Right lobe of liver (tissue), 6 donors: ENCODE data around the gene CYP17A1. TPM values are rescaled to one million over a fixed set of nuclear protein-coding genes. Genes with fewer than 3 reads are reported as not detected.

Experiments used
- ATAC-seq, 4 donors: fragments of 200-7000 bp; cut with Tn5 transposase; one replicate each; pipeline ENCODE4 v1.9.1; 2020; ENCODE audit warnings: mild to moderate bottlenecking in 4 of 4, moderate library complexity in 4 of 4
- DNase-seq, 3 donors: peaks; one replicate each; pipeline ENCODE4 v3.0.0-alpha.2; 2020
- H3K27ac ChIP-seq, 3 donors: fragments of 200-600 bp; one replicate each; pipeline ENCODE4 v1.8.0; 2022
- H3K27me3 ChIP-seq, 2 donors: fragments of 200-600 bp; one replicate each; pipeline ENCODE4 v1.8.0; 2022
- H3K36me3 ChIP-seq, 4 donors: fragments of 200-600 bp; sonication (generic) in 1 of 4; one replicate each; pipeline versions ENCODE4 v1.5.1 to v1.8.0; 2017 to 2022; ENCODE audit warnings: control low read depth in 1 of 4
- H3K4me1 ChIP-seq, 4 donors: fragments of 200-600 bp; sonication (generic) in 1 of 4; one replicate each; pipeline versions ENCODE4 v1.5.1 to v1.8.0; 2017 to 2022; ENCODE audit warnings: control low read depth in 1 of 4
- H3K4me3 ChIP-seq, 3 donors: fragments of 200-600 bp; one replicate each; pipeline ENCODE4 v1.8.0; 2022
- H3K9me3 ChIP-seq, 4 donors: fragments of 200-600 bp; sonication (generic) in 1 of 4; one replicate each; pipeline versions ENCODE4 v1.5.1 to v1.8.0; 2017 to 2022; ENCODE audit warnings: control low read depth in 1 of 4
- POLR2A ChIP-seq: fragments of 450-650 bp; IDR thresholded peaks from one replicate; pipeline ENCODE4 v1.6.1; 2017; ENCODE audit warnings: antibody characterized with exemption, mild to moderate bottlenecking
- WGBS: methylation state at CpG from one replicate; pipeline ENCODE4 v1.1.6; 2018; ENCODE audit warnings: low coverage, low lambda C conversion rate; ENCODE audit not compliant: insufficient coverage; ENCODE audit errors: missing lambda C conversion rate; 5-methylcytosine and 5-hydroxymethylcytosine counted together
- intact Hi-C, 2 donors: fragments of 100-400 bp; cut with DNase I; formaldehyde crosslinking; loops; one replicate each; pipeline versions ENCODE4 v1.11.2 to v1.14.1; 2022
- long read RNA-seq: library from polyadenylated mRNA; unstranded; transcript quantifications from one replicate; pipeline ENCODE4 v2.0.0, GENCODE V29; 2019
- total RNA-seq, 6 experiments: library from RNA; depleted of rRNA in 2 of 6; stranded (reverse); fragments of >200 nt in 2 of 6; fragmentation: NEBNext Ultra II Directional in 3 of 6; extraction: Animal tissue kit (Norgen Biotek cat#: 25700) in 3 of 6; gene quantifications; one replicate each; pipeline versions ENCODE4 v1.1.0 to v1.2.4, GENCODE V29; 2016 to 2023
- TF ChIP-seq, protein P1 (sequence below), 4 donors: fragments of 200-600 bp in 3 of 4; fragments of 450-650 bp in 1 of 4; IDR thresholded peaks; one replicate each; pipeline versions ENCODE4 v1.5.1 to v1.8.0; 2016 to 2022; ENCODE audit warnings: antibody characterized with exemption in 4 of 4, mild to moderate bottlenecking in 2 of 4
- donor health status: DM: no; HTN: yes; CAD: no.
- donor health status: DM: no; HTN: no; CAD: no.
- donor health status: DM: no; HTN: no; CAD: no.
- donor health status: DM: no; HTN: yes; CAD: no.
- donor health status: DM: no; HTN: yes; CAD: no.

Gene CYP17A1, protein sequence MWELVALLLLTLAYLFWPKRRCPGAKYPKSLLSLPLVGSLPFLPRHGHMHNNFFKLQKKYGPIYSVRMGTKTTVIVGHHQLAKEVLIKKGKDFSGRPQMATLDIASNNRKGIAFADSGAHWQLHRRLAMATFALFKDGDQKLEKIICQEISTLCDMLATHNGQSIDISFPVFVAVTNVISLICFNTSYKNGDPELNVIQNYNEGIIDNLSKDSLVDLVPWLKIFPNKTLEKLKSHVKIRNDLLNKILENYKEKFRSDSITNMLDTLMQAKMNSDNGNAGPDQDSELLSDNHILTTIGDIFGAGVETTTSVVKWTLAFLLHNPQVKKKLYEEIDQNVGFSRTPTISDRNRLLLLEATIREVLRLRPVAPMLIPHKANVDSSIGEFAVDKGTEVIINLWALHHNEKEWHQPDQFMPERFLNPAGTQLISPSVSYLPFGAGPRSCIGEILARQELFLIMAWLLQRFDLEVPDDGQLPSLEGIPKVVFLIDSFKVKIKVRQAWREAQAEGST
- total RNA-seq: 1 to 10 TPM in 4 of 6 experiments, under 1 TPM in 2; 0.61 to 4.2 (median 1.5) TPM
- long read RNA-seq, partial matches to known transcripts: 0 of 1 reads
- long read RNA-seq, other reads (novel, unspliced or antisense): 0 of 1 reads

DNA sequence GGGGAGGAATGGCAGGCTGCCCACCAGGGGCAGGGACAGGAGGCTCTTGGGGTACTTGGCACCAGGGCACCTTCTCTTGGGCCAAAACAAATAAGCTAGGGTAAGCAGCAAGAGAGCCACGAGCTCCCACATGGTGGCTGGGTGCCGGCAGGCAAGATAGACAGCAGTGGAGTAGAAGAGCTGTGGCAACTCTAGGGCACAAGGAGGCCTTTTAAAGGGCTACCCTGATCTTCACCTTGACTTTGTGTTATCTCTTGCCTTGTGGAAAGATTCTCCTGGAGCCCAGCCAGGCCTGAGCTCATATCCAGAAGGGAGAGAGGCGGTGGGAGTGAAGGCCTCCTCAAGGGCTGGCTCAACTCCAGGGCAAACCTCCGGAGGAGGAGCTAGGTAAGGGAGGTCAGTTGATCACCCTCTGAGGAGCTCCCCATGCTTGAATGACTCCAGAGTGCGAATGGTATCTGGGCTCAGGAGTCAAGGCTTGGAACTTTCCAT lies at the start of gene CYP17A1:
Gene CYP17A1, minus strand, starts transcription at position 184 of the 492 bp plus-strand sequence. Its CDS starts 52 bp downstream, at position 132.
- ATAC-seq (peak in 3 of 4 donors; percentile 22 to 65 (median 49)), DNase-seq (no peak)
- WGBS: 60% methylated on average over 3 of the region's 5 CpGs
- Histone ChIP-seq H3K4me1 (peaks cover 0 to 21% (median 5%) of the 10 kb centered on the region in 4 donors), H3K27me3 (no peaks in the 10 kb centered on the region), H3K36me3 (no peaks in the 10 kb centered on the region), H3K9me3 (no peaks in the 10 kb centered on the region), H3K4me3 (no peak within 1 kb of the TSS), H3K27ac (no peak within 1 kb of the TSS)
- no peak for TF ChIP-seq POLR2A
- TF ChIP-seq, protein P1, sequence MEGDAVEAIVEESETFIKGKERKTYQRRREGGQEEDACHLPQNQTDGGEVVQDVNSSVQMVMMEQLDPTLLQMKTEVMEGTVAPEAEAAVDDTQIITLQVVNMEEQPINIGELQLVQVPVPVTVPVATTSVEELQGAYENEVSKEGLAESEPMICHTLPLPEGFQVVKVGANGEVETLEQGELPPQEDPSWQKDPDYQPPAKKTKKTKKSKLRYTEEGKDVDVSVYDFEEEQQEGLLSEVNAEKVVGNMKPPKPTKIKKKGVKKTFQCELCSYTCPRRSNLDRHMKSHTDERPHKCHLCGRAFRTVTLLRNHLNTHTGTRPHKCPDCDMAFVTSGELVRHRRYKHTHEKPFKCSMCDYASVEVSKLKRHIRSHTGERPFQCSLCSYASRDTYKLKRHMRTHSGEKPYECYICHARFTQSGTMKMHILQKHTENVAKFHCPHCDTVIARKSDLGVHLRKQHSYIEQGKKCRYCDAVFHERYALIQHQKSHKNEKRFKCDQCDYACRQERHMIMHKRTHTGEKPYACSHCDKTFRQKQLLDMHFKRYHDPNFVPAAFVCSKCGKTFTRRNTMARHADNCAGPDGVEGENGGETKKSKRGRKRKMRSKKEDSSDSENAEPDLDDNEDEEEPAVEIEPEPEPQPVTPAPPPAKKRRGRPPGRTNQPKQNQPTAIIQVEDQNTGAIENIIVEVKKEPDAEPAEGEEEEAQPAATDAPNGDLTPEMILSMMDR (IDR thresholded peaks at IDR 0.05): no peak
- intact Hi-C loops: loop anchor here in 1 of 2 donors (10.0 kb wide), 1 partner anchor 238 kb away; no protein-coding TSS in a partner anchor

DNA sequence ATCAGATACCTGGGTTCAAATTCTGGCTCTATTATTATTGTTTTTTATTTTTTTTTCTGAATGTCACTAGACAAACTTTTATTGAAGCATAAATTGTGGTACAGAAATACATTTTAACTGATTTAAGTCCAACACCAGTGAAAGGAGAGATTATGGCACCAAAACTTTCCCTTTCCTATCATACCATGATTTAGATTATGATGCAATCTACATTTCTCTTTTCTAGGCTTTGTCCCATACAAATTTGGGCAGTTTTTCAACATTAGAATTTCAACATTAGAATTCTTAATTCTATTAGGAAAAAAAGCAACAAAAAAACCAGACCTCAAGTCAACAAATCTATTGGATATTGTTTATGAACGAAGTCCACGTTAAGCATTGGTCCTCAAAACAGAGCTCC lies 43.0 kb upstream of the CYP17A1 start:
- TF ChIP-seq, protein P1 (IDR thresholded peaks at IDR 0.05): no peak
- no peak for TF ChIP-seq POLR2A
- H3K27ac ChIP-seq: no peak overlapping the region
- H3K9me3 ChIP-seq: no peaks in the 10 kb centered on the region
- no peaks in the 10 kb centered on the region for H3K27me3 ChIP-seq
- peaks cover 0 to 21% (median 8%) of the 10 kb centered on the region in 4 donors for H3K4me1 ChIP-seq
- DNase-seq (no peak), ATAC-seq (no peak)
- intact Hi-C loops: no loop called here
- 69% methylated on average over 2 of the region's 2 CpGs for WGBS
- H3K4me3 ChIP-seq: no peak overlapping the region
- H3K36me3 ChIP-seq: peaks cover 0 to 9% (median 4%) of the 10 kb centered on the region in 4 donors

DNA sequence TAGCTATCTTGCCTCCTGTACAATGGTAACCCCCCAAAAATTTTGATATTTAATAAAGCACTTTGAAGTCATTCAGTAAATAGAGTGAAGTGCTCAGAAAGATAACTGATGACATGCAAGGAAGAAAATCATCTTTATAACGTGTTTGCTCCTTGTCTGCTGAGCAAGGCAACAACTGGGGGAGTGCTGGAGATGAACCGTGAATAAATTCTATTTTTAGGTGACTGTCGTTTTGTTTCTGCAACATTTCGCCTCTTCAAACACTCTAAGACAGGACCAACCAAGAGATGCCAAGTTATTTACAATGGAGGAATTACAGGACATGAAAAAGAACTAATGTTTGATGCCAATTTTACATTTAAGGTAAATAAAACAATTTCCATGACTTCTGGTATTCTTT lies 41.4 kb upstream of the CYP17A1 start:
- TF ChIP-seq POLR2A: no peak
- TF ChIP-seq, protein P1 (IDR thresholded peaks at IDR 0.05): no peak
- DNase-seq: no peak
- 72% methylated on average over 4 of the region's 4 CpGs for WGBS
- H3K9me3 ChIP-seq: no peaks in the 10 kb centered on the region
- H3K27me3 ChIP-seq: no peaks in the 10 kb centered on the region
- no peak overlapping the region for H3K4me3 ChIP-seq
- H3K27ac ChIP-seq: no peak overlapping the region
- no peak for ATAC-seq
- H3K36me3 ChIP-seq: peaks cover 0 to 9% (median 4%) of the 10 kb centered on the region in 4 donors
- intact Hi-C loops: no loop called here
- H3K4me1 ChIP-seq: peaks cover 0 to 21% (median 8%) of the 10 kb centered on the region in 4 donors

DNA sequence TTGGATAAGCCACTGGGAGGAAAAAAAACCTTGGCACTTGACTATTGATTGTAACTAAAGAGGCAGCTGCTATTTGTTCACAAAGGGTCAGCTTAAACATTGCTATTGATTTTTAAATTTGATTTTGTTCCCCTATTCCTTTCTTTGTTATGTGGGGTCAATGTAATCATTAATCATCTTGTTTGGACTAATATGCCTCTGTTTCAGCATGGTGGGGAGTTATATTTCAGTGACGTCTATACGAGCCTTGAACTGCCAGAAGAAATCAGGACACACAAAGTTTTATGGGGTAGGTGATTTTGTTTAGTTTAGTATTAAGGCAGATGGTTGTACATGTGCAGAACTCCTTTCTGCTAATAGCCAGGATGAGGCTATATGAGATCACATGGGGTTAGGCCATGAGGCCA lies 39.5 kb upstream of the CYP17A1 start:
- Histone ChIP-seq H3K36me3 (peaks cover 0 to 9% (median 4%) of the 10 kb centered on the region in 4 donors), H3K9me3 (no peaks in the 10 kb centered on the region), H3K4me3 (no peak overlapping the region), H3K27me3 (no peaks in the 10 kb centered on the region), H3K4me1 (peaks cover 0 to 21% (median 8%) of the 10 kb centered on the region in 4 donors), H3K27ac (peak overlapping the region in 2 of 3 donors; percentile 14 to 62)
- intact Hi-C loops: no loop called here
- TF ChIP-seq, protein P1 (IDR thresholded peaks at IDR 0.05): no peak
- TF ChIP-seq POLR2A: no peak
- no peak for DNase-seq
- ATAC-seq: peak; percentile 77 to 89 (median 82)
- 50% methylated on average over 2 of the region's 2 CpGs for WGBS
